H4 (cell line): Measurements from ENCODE around the gene TAGAP. TPM values are rescaled to one million over a fixed set of nuclear protein-coding genes. Genes with fewer than 3 reads are reported as not detected.
A peak's percentile ranks its signal among the peaks of the same experiment; 100 is the strongest.

Experiments used
- DNase-seq: peaks from one replicate; pipeline ENCODE4 v3.0.0-alpha.2; 2015; ENCODE audit warnings: low spot score
- total RNA-seq: library from RNA; depleted of rRNA; stranded (reverse); fragments of >200 nt; shearing (Covaris generic); gene quantifications from 2 replicates; pipeline ENCODE4 v1.2.3, GENCODE V29; 2014; rRNA removed

The TAGAP gene
- not detected in 2 replicates for total RNA-seq

- no peak for DNase-seq
Measured at GRCh38 chr6:159044899-159045727, at the start of gene TAGAP. TSS of gene TAGAP (minus strand) at chr6:159044991. CDS start at chr6:159044146, 845 bp downstream.

GRCh38 chr6:159093609-159094443 lies 49.0 kb upstream of the TAGAP start:
- DNase-seq: no peak

GRCh38 chr6:159092631-159093030 lies 47.8 kb upstream of the TAGAP start:
- DNase-seq: no peak

GRCh38 chr6:159090530-159091480 lies 46.0 kb upstream of the TAGAP start:
- no peak for DNase-seq

- DNase-seq: no peak
Measured at GRCh38 chr6:159089909-159090308, 45.1 kb upstream of the TAGAP start.

GRCh38 chr6:159089443-159089842 lies 44.7 kb upstream of the TAGAP start:
- DNase-seq: no peak

GRCh38 chr6:159086033-159086618 lies 41.3 kb upstream of the TAGAP start:
- no peak for DNase-seq

- no peak for DNase-seq
Measured at GRCh38 chr6:159085396-159085895, 40.7 kb upstream of the TAGAP start.

GRCh38 chr6:159084493-159085091 lies 39.8 kb upstream of the TAGAP start:
- DNase-seq: peak; percentile 9

GRCh38 chr6:159083146-159083545 lies 38.4 kb upstream of the TAGAP start:
- DNase-seq: no peak

GRCh38 chr6:159082039-159082815 lies 37.4 kb upstream of the TAGAP start:
- no peak for DNase-seq

GRCh38 chr6:159080217-159080976 lies 35.6 kb upstream of the TAGAP start:
- no peak for DNase-seq

GRCh38 chr6:159079367-159079766 lies 34.6 kb upstream of the TAGAP start:
- no peak for DNase-seq

- no peak for DNase-seq
Measured at GRCh38 chr6:159077123-159077522, 32.3 kb upstream of the TAGAP start.

GRCh38 chr6:159075506-159076228 lies 30.9 kb upstream of the TAGAP start:
- DNase-seq: no peak

- DNase-seq: no peak
Measured at GRCh38 chr6:159074876-159075275, 30.1 kb upstream of the TAGAP start.

GRCh38 chr6:159074120-159074684 lies 29.4 kb upstream of the TAGAP start:
- peak; percentile 65 for DNase-seq
